Stimulated activated naive CD8-positive, alpha-beta T cell treated with anti-CD3 and anti-CD28 coated beads, Interleukin-15, amount 100 ng/mL, for 72 hours (primary cell): ENCODE data around the gene HMCES.
A peak's percentile ranks its signal among the peaks of the same experiment; 100 is the strongest.
"Not testable (repeated sequence)": the region's sequence is repeated elsewhere in the genome, so short reads cannot be mapped to it uniquely, and the experiment has no call there.

Experiments used
- ATAC-seq: fragments of 150-1000 bp; cut with Tn5 transposase; 2 replicates; pipeline ENCODE4 v1.10.0; 2021; ENCODE audit warnings: mild to moderate bottlenecking, moderate library complexity
- DNase-seq, 2 donors: peaks; one replicate each; pipeline ENCODE4 v3.0.0; 2021 to 2022
- H3K27ac Mint-ChIP-seq, 2 donors: one replicate each; pipeline ENCODE4 v1.8.0; 2022; ENCODE audit warnings: mild to moderate bottlenecking in 2 of 2, mixed read lengths in 2 of 2, moderate library complexity in 2 of 2
- H3K27me3 Mint-ChIP-seq: one replicate; pipeline ENCODE4 v1.8.0; 2022; ENCODE audit warnings: mixed read lengths
- H3K4me1 Mint-ChIP-seq: one replicate; pipeline ENCODE4 v1.8.0; 2022; ENCODE audit warnings: mild to moderate bottlenecking, mixed read lengths
- H3K4me3 Mint-ChIP-seq, 2 donors: one replicate each; pipeline ENCODE4 v1.8.0; 2022; ENCODE audit warnings: mild to moderate bottlenecking in 2 of 2, mixed read lengths in 2 of 2, moderate library complexity in 1 of 2
- H3K9me3 Mint-ChIP-seq, 2 donors: one replicate each; pipeline ENCODE4 v1.8.0; 2022; ENCODE audit warnings: mixed read lengths in 2 of 2

The HMCES gene

DNA sequence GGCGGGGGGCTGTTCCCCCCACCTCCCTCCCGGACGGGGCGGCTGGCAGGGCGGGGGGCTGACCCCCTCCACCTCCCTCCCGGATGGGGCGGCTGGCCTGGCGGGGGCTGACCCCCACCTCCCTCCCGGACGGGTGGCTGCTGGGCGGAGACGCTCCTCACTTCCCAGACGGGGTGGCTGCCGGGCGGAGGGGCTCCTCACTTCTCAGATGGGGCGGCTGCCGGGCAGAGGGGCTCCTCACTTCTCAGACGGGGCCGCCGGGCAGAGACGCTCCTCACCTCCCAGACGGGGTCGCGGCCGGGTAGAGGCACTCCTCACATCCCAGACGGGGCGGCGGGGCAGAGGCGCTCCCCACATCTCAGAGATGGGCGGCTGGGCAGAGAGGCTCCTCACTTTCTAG is 61.2 kb downstream of the HMCES start:
- not testable (repeated sequence) for H3K4me1 Mint-ChIP-seq, H3K27ac Mint-ChIP-seq, ATAC-seq, H3K9me3 Mint-ChIP-seq, H3K4me3 Mint-ChIP-seq, DNase-seq
- H3K27me3 Mint-ChIP-seq: peaks cover 28% of the 10 kb centered on the region

DNA sequence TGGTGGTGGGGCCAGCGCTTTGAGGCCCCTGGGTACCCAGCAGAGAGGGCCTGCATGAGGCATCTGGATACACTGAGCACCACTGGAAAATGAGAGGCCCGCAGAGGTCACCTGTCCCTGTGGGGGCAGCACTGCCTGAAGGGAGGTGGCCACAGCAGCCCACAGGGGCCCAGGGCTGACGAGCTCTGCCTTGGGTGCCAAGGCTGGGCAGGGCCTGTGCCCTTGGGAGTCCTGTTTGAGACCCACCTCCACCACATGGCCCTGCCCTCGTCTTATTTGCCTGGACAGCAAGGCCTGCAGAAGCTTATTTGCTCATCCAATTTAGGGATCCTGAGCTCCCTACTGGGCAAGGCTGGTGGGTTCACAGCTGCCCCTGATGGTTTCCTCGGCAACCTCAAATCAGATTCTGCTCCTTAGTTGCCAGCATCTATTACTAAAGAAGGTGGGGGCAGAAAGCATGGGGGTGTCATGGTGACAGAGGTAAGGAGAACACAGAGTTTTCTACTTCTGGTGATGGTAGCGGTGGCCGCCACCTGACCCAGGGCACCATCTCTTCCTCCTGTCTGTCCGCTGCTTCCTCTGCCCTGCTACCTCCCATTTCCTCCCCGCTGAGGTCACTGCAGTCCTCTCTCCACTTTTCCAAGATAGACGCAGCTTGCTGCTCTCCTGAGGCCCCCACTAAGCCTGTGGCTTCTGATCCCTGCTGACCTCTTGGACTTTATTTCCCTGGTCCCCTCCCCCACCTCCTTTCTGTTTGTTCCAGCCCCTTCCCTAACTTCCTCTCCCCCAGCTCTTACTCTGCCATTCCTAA is 62.9 kb downstream of the HMCES start:
- Mint-ChIP-seq H3K27me3 (peaks cover 42% of the 10 kb centered on the region), H3K9me3 (no peaks in the 10 kb centered on the region), H3K27ac (no peak overlapping the region), H3K4me1 (peaks cover 8% of the 10 kb centered on the region), H3K4me3 (no peak overlapping the region)
- DNase-seq (no peak), ATAC-seq (no peak)

DNA sequence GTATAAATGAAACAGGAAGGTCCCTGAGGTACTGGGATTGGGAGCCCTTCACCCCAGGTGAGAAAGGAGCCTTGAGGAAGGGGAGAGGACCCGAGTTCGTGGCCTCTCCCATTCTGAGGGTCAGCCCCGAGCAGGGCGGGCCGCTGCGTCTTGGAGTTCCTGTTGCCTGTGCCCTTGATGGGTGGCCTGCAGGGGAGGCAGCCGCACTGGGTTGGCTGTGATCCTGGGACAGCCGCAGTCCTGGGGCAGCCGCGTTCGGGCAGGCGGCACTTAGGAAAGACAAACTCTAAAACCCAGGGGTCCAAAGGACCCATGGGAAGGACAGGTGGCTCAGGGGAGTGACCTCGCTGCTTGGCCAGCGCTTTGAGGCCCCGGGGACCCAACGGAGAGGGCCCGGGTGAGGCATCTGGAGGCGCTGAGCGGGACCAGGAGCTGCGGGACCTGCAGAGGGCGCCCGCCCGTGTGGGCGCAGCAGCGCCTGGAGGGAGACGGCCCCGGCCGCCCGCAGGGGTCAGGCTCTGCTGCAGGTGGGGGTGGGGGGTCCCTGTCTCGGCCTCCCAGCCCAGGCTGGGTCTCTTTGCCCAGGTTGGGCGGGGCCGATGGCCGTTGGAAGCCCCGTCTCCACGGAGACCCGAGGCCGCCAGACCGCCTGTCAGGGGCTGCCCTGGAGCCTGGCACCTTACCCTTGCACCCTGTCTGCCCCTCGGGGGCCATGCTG is 65.1 kb downstream of the HMCES start:
- H3K4me1 Mint-ChIP-seq: peaks cover 14% of the 10 kb centered on the region
- no peaks in the 10 kb centered on the region for H3K9me3 Mint-ChIP-seq
- ATAC-seq (peak; percentile 86), DNase-seq (peak; percentile 43 to 46)
- H3K27ac Mint-ChIP-seq: peak overlapping the region; percentile 33 to 43
- peaks cover 42% of the 10 kb centered on the region for H3K27me3 Mint-ChIP-seq
- peak overlapping the region; percentile 45 to 78 for H3K4me3 Mint-ChIP-seq

DNA sequence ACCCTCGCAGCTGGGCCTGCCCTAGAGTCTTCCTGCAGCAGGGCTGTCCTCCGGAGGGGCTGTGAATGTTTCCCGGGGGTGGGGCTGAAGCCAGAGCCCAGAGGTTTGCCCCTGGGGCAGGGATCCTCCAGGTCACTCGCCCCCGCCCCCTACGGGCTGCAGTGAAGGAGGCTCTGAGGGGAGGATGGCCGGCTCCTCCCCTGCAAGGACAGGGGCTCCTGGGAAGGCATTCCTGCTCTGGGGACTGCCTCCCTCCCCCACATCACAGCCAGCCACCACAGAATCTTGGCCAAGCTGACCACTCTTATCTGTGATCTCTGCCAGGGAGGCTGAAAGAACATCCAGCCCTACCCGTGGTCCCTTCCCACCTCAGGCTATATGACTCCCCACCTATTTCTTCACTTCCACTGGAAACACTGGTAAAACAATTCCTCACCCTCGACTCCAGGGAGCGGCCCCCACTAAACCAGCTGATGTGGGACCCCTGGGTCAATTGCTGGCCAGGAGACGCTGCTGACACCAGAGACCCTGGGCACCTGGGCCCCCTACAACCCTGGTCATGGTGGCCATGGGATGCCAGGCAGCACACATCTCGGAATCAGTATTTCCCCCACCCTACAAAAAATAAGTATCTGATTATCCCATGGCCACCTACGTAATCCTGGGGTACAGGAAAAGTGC is 66.0 kb downstream of the HMCES start:
- no peaks in the 10 kb centered on the region for H3K9me3 Mint-ChIP-seq
- no peak for ATAC-seq
- H3K4me3 Mint-ChIP-seq: peak overlapping the region in 1 of 2 donors; percentile 25
- H3K27me3 Mint-ChIP-seq: peaks cover 42% of the 10 kb centered on the region
- no peak for DNase-seq
- peaks cover 14% of the 10 kb centered on the region for H3K4me1 Mint-ChIP-seq
- no peak overlapping the region for H3K27ac Mint-ChIP-seq

DNA sequence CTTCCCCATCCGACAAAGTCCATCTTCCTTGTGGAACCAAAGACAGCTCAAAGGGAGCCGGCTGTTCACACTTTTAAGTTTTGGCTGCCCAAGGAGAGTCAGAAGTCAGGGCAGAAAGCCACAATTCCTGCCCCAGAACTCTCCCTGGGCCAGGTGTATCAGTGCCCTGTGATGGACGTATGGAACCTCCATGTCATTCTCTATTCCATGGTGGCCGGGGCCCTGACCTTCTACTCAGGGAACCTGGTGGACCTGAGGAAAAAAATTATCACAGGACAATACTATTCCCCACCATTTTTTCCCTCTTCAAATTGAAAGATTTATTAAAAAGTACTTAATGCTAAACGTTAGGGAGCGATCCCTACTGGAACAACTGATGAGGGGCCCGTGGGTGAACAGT is 66.6 kb downstream of the HMCES start:
- no peaks in the 10 kb centered on the region for H3K9me3 Mint-ChIP-seq
- H3K4me1 Mint-ChIP-seq: peaks cover 14% of the 10 kb centered on the region
- DNase-seq (no peak), ATAC-seq (no peak)
- H3K4me3 Mint-ChIP-seq: no peak overlapping the region
- peaks cover 42% of the 10 kb centered on the region for H3K27me3 Mint-ChIP-seq
- no peak overlapping the region for H3K27ac Mint-ChIP-seq

DNA sequence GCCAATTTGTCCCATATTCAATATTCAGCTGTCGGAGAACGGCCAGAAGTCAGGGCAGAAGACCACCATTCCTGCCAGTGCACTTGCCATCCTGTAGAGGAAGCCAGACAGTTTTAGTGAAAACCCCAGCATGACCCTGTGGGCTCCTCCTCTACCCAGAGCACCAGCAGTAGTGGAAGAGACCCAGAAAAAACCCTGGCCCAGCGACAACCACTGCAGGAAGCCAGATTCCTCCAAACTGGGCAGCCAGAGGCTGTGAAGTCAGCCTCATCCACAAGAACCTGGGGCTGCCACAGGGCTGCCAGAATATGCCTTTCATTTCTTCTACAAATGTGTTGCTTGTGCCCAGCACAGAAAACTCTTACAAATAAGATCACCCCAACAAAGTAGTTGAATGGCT is 67.3 kb downstream of the HMCES start:
- H3K27ac Mint-ChIP-seq: no peak overlapping the region
- H3K27me3 Mint-ChIP-seq: peaks cover 42% of the 10 kb centered on the region
- no peak for ATAC-seq
- H3K4me3 Mint-ChIP-seq: no peak overlapping the region
- no peaks in the 10 kb centered on the region for H3K9me3 Mint-ChIP-seq
- peaks cover 14% of the 10 kb centered on the region for H3K4me1 Mint-ChIP-seq
- DNase-seq: no peak

DNA sequence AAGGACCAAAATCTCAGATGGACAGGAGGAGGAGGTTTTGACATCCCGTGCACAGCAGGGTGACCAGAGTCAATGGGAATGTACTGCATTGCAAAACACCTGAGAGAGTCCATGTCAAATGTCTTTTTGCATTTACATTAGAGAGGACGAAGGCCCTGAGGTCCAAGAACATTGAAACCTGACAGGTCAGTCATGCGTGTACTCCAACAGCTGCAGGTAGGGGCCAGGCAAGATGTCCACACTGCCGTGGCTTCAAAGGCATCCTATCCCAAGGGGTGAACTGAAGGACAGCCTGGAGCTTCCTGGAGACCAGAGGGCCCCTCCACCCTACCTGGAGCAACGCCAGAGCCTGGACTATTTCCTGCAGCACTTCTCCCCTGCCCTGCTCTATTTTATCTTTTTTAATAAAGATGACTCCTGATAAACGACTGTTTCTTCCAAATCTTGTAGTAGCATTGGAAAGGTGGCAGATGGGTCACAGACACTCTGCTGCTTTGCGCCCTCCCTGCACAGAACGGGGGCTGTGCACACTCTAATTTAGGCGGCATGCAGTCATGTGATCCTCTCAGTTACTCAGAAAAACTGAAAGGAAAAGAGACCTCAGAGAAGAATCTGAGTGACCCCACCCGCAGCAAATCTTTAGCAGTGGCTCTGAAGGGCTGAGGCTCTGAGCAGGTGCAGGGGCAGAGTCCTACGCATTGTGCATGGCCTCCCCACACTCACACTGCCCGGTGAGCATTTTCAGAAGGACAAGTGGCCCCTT is 68.2 kb downstream of the HMCES start:
- Mint-ChIP-seq H3K4me3 (no peak overlapping the region), H3K9me3 (no peaks in the 10 kb centered on the region), H3K27me3 (peaks cover 38% of the 10 kb centered on the region), H3K4me1 (peaks cover 14% of the 10 kb centered on the region), H3K27ac (peak overlapping the region in 1 of 2 donors; percentile 59)
- ATAC-seq (no peak), DNase-seq (no peak)

DNA sequence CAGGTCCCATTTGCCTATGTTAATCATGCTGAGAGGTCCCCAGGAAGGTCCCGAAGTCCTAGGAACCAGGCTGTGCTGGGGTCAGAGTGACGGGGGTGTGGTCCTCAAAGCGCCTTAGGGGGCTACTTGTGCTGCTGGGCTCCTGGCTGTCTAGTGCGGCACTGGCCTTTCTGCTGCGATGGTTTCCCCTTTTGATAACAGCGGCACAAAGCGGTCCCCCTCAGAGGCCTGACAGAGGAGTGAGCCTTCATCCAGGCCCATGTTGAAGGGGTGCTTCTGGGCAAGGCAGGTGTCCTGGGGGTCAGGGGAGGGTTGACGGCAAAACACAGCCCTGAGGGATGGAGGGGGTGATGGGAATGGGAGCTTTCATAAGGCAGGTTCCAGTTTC is 68.8 kb downstream of the HMCES start:
- no peak for DNase-seq
- no peak overlapping the region for H3K4me3 Mint-ChIP-seq
- no peak for ATAC-seq
- H3K27me3 Mint-ChIP-seq: peaks cover 32% of the 10 kb centered on the region
- H3K27ac Mint-ChIP-seq: no peak overlapping the region
- H3K9me3 Mint-ChIP-seq: no peaks in the 10 kb centered on the region
- H3K4me1 Mint-ChIP-seq: peaks cover 14% of the 10 kb centered on the region

DNA sequence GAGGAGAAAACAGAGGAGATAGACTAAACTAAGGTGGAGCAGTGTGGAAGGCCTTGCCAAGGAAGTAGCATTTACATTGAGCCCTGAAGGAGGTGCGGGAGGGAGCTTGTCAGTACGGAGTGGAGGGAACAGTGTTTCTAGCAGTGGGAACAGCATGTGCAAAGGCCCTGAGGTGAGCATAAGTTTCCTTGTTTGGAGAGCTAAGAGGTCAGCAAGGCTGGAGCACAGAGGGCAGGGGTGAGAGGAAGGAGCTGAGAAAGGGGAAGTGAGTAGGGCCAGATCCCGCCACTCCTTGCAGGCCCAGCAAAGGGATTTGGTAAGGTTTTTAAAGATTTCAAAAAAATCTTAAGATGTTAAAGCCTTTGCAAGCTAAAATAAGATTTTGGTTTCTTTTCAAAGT is 70.1 kb downstream of the HMCES start:
- Mint-ChIP-seq H3K27ac (no peak overlapping the region), H3K27me3 (peaks cover 20% of the 10 kb centered on the region), H3K4me3 (no peak overlapping the region), H3K9me3 (no peaks in the 10 kb centered on the region), H3K4me1 (peaks cover 14% of the 10 kb centered on the region)
- DNase-seq: no peak
- ATAC-seq: no peak

DNA sequence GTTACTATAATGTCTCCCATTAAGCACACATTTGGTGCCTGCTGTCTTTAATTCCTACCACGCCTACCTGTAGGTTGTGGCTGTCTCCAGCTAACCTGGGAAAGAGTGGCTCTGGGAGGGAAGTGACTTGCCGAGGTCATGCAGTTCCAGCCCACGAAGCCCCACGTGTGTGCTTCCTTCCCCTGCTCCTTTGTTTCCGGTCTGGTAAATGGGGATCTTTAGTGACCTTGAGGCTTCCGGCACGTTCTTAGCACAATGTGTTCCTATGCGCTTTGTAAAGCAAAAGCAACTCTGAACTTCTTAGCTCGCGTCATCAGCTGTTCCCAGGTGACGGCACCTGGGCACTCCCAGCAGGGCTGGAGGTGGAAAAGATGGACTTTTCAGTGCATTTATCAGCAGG is 70.5 kb downstream of the HMCES start:
- H3K4me3 Mint-ChIP-seq, H3K27ac Mint-ChIP-seq, DNase-seq, ATAC-seq, H3K9me3 Mint-ChIP-seq: not testable (repeated sequence)
- H3K4me1 Mint-ChIP-seq: peaks cover 12% of the 10 kb centered on the region
- H3K27me3 Mint-ChIP-seq: peaks cover 18% of the 10 kb centered on the region

DNA sequence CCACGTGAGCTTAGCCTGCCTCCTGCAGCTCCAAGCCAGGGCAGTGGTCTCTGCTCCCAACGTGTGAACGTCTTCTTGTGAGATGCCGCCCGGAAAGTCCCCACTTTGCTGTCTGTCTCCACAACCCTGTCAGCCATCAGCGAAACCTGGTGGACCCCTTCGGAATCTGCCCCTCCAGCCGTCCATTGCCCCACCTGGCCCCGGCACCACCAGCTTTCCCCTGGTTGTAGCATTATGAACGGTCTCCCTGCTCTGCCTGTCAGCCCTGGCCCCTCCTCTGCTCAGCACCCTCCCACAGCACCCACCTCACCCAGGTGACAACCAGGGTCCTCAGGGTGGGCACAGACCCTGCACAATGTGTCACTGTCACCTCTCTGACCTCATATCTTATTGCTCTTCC is 71.1 kb downstream of the HMCES start:
- Mint-ChIP-seq H3K27me3 (peaks cover 14% of the 10 kb centered on the region), H3K4me1 (peaks cover 12% of the 10 kb centered on the region), H3K9me3 (no peaks in the 10 kb centered on the region), H3K4me3 (no peak overlapping the region), H3K27ac (no peak overlapping the region)
- ATAC-seq: no peak
- DNase-seq: no peak

DNA sequence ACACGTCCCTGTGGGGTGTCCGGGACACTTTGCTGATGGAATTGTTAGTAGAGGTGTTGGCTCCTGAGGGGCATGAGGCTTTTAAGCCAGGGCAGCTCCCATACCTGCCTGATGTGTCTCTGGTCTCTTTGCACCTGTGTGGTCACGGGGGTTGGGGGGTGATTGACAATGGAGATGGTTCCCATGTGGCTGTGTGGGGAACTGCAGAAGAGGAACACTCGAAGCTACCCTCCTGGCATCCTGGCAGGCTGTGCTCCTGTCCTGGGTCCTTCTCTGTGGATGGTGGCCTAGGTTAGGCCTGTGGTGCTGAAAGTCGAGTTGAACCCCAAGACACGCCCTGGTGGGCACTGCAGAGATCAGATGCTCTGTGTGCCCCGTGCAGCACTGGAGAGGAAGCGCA is 73.4 kb downstream of the HMCES start:
- H3K27me3 Mint-ChIP-seq: no peaks in the 10 kb centered on the region
- ATAC-seq: peak; percentile 51
- no peaks in the 10 kb centered on the region for H3K9me3 Mint-ChIP-seq
- no peak overlapping the region for H3K27ac Mint-ChIP-seq
- no peak for DNase-seq
- H3K4me1 Mint-ChIP-seq: peaks cover 9% of the 10 kb centered on the region
- H3K4me3 Mint-ChIP-seq: no peak overlapping the region

DNA sequence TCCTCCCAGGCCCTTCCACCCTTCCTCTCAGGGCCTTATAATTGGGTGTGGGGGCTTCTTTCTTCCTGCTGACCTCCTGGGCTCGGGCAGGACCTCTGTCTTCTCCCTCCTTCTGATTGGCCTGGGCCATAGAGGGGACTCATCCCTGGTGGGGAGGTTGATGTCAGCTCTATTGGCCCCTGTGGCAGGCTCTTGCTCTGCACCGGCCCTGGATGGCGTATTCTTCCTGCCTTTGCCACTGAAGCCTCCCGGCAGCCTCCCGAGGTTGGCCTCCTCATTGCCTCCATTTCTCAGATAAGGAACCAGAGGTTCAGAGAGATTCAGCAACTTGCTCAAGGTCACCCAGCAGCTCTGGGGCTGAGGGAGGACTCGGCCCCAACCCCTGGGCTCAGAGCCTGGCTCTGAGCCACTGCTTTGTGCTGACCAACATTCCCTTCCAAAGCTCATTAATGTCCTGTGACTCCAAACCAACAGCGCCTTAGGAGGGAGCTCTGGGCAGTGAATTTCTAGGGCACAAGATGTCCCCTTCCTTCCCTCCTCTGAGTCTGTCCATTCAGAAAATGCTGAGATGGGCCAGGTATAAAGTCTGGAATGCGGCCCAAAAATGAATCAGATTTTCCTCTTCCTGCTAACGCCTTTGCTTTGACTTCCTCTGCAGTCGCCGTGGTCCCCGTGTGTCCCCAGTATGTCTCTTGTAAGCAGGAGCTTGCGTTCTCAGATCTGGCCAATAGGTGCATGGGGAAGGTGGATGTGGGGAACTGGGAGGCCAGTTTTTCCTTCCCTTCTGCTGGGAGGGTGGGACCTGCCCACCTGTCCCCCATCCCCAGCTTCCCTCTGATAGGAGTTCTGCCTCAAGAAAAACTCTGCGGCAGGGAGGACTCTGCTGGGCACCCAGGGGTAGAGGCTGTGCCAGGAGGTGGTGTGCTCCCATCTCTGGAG is 74.2 kb downstream of the HMCES start:
- Mint-ChIP-seq H3K4me3 (no peak overlapping the region), H3K27me3 (no peaks in the 10 kb centered on the region), H3K27ac (peak overlapping the region in 1 of 2 donors; percentile 77), H3K9me3 (no peaks in the 10 kb centered on the region), H3K4me1 (peaks cover 7% of the 10 kb centered on the region)
- DNase-seq (no peak), ATAC-seq (no peak)

DNA sequence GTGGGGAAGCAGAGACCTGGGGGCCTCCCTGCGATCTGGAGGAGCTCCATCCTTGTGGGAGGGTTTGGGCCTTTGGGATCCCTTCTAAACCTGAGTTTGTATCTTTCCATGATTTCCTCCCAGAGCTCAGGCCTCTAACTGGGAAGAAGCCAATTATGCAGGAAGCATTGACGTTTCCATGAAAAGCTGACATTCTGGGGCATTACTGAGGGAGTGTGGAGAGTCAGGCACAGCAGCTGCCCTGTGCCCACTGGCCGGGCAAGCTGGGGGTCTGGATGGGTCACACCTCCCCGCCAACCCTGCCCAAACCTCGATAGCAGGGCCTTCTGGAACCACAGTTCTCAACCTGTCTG is 74.9 kb downstream of the HMCES start:
- H3K27ac Mint-ChIP-seq: peak overlapping the region in 1 of 2 donors; percentile 21
- H3K4me1 Mint-ChIP-seq: peaks cover 7% of the 10 kb centered on the region
- ATAC-seq (no peak), DNase-seq (no peak)
- H3K9me3 Mint-ChIP-seq: no peaks in the 10 kb centered on the region
- H3K27me3 Mint-ChIP-seq: no peaks in the 10 kb centered on the region
- H3K4me3 Mint-ChIP-seq: no peak overlapping the region
